ENCODE measurements around the gene RPN2.

The RPN2 gene

DNA sequence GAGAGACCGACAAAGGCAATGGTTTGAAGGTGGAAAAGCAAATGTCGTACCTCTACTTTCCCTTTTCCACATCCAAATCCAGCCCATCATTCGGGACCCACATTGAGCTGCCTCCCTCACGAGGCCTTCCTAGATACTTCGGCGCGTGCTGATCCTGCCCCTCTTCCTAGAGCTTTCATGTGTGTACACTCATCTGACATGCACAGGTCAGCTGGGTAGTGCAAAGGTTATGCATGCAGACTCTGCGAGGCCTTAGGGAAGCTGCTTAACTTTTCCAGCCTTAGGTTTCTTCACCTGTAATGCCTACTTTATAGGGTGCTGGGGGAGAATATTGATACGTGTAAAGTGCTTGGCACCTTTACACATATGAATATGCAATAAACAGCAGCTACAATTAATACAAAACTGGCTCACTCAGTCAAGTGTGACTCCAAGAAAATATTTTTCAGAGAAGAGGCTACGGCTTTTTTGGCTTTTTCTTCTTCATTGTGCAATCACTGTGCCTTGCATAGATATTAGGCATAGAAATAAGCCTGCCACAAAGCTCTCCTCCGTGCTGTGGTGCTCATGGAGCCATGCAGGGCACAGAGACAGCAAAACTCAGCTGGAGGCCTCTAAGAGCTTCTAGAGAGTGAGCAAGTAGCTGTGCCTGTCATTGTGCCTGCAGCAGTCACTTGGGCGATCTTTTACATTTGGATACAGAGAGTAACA is 106.7 kb downstream of the RPN2 start:
- Histone ChIP-seq H3K4me2 (ENCODE audit: low read depth, low read length, poor library complexity, severe bottlenecking) (no peak overlapping the region), H3K27ac (ENCODE audit: low read depth, low read length) (no peak overlapping the region), H3K9me3 (ENCODE audit: insufficient read depth, low read length) (no peaks in the 10 kb centered on the region), H3K4me3 (ENCODE audit: insufficient read depth, low read length, poor library complexity, severe bottlenecking) (no peak overlapping the region), H3K9me2 (replicated peaks; ENCODE audit: insufficient read depth, low read length) (no peaks in the 10 kb centered on the region), H2AFZ (ENCODE audit: low read depth, low read length, severe bottlenecking) (no peak overlapping the region), H3K9ac (ENCODE audit: low read length) (no peak overlapping the region), H3K79me2 (ENCODE audit: insufficient read depth, low read length) (peaks cover 14% of the 10 kb centered on the region), H3F3A (ENCODE audit: insufficient read depth) (0 out of 2 replicates have a peak, but pooled peaks cover 5% of the 10 kb centered on the region), H4K20me1 (ENCODE audit: low read depth, low read length) (no peaks in the 10 kb centered on the region), H3K36me3 (ENCODE audit: low read length) (no peaks in the 10 kb centered on the region), H3K27me3 (ENCODE audit: low read length) (no peaks in the 10 kb centered on the region)
- TF ChIP-seq CTCF (IDR thresholded peaks at IDR 0.05; ENCODE audit: insufficient read depth, low read length, poor library complexity, severe bottlenecking) (no peak), EZH2phosphoT487 (conservative IDR thresholded peaks at IDR 0.05; ENCODE audit: low read length) (no peak)

GRCh38 chr20:37288091-37288490 is 109.0 kb downstream of the RPN2 start:
- no peak overlapping the region for H3K9ac ChIP-seq (ENCODE audit: low read length)
- no peak overlapping the region for H3K4me2 ChIP-seq (ENCODE audit: low read depth, low read length, poor library complexity, severe bottlenecking)
- H3K27me3 ChIP-seq (ENCODE audit: low read length) = no peaks in the 10 kb centered on the region
- H3K27ac ChIP-seq (ENCODE audit: low read depth, low read length) = no peak overlapping the region
- H3K79me2 ChIP-seq (ENCODE audit: insufficient read depth, low read length) = peaks cover 35% of the 10 kb centered on the region
- no peaks in the 10 kb centered on the region for H3K9me3 ChIP-seq (ENCODE audit: insufficient read depth, low read length)
- TF ChIP-seq EZH2phosphoT487 (conservative IDR thresholded peaks at IDR 0.05; ENCODE audit: low read length) = no peak
- TF ChIP-seq CTCF (IDR thresholded peaks at IDR 0.05; ENCODE audit: insufficient read depth, low read length, poor library complexity, severe bottlenecking) = no peak
- H3F3A ChIP-seq (ENCODE audit: insufficient read depth) = 0 out of 2 replicates have a peak, but pooled peaks cover 5% of the 10 kb centered on the region
- no peak overlapping the region for H2AFZ ChIP-seq (ENCODE audit: low read depth, low read length, severe bottlenecking)
- H4K20me1 ChIP-seq (ENCODE audit: low read depth, low read length) = no peaks in the 10 kb centered on the region
- peaks cover 5% of the 10 kb centered on the region; the same call in 1 of the 2 replicates for H3K36me3 ChIP-seq (ENCODE audit: low read length)
- no peak overlapping the region for H3K4me3 ChIP-seq (ENCODE audit: insufficient read depth, low read length, poor library complexity, severe bottlenecking)
- H3K9me2 ChIP-seq (replicated peaks; ENCODE audit: insufficient read depth, low read length) = no peaks in the 10 kb centered on the region

- Histone ChIP-seq H2AFZ (ENCODE audit: low read depth, low read length, severe bottlenecking) (peak overlapping the region; percentile 86), H3K27ac (ENCODE audit: low read depth, low read length) (peak overlapping the region; percentile 58), H3K27me3 (ENCODE audit: low read length) (no peaks in the 10 kb centered on the region), H3K79me2 (ENCODE audit: insufficient read depth, low read length) (peaks cover 56% of the 10 kb centered on the region), H4K20me1 (ENCODE audit: low read depth, low read length) (no peaks in the 10 kb centered on the region), H3F3A (ENCODE audit: insufficient read depth) (0 out of 2 replicates have a peak, but pooled peaks cover 5% of the 10 kb centered on the region), H3K4me3 (ENCODE audit: insufficient read depth, low read length, poor library complexity, severe bottlenecking) (peak overlapping the region; percentile 95), H3K4me2 (ENCODE audit: low read depth, low read length, poor library complexity, severe bottlenecking) (peak overlapping the region; percentile 81), H3K36me3 (ENCODE audit: low read length) (peaks cover 5% of the 10 kb centered on the region; the same call in 1 of the 2 replicates), H3K9ac (ENCODE audit: low read length) (peak overlapping the region; percentile 98), H3K9me3 (ENCODE audit: insufficient read depth, low read length) (no peaks in the 10 kb centered on the region), H3K9me2 (replicated peaks; ENCODE audit: insufficient read depth, low read length) (no peaks in the 10 kb centered on the region)
- TF ChIP-seq CTCF (IDR thresholded peaks at IDR 0.05; ENCODE audit: insufficient read depth, low read length, poor library complexity, severe bottlenecking) = no peak
These were observed 111.2 kb downstream of the RPN2 start for GRCh38 chr20:37290158-37290810.

Measured in SU-DHL-6 (cell line).